ENCODE results near the gene NOTCH2.
"Not testable (repeated sequence)": the region's sequence is repeated elsewhere in the genome, so short reads cannot be mapped to it uniquely, and the experiment has no call there.

Gene NOTCH2

DNA sequence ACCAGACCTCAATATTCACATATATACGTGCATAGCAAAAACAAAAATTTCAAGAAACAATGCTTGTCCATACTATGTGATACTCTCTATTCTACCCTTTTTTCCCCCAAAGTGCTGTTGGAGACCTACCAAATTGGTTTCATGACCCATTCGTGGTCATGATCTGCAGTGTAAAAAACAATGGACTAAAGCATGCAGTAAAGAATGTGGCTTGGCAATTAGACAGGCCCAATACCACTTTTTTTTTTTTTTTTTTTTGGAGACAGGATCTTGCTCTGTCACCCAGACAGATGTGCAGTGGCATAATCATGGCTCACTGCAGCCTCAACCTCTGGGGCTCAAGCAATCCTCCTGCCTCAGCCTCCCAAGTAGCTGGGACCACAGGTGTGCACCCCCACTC is 21.3 kb downstream of the NOTCH2 start:
- DNase-seq, result not testable (repeated sequence)

DNA sequence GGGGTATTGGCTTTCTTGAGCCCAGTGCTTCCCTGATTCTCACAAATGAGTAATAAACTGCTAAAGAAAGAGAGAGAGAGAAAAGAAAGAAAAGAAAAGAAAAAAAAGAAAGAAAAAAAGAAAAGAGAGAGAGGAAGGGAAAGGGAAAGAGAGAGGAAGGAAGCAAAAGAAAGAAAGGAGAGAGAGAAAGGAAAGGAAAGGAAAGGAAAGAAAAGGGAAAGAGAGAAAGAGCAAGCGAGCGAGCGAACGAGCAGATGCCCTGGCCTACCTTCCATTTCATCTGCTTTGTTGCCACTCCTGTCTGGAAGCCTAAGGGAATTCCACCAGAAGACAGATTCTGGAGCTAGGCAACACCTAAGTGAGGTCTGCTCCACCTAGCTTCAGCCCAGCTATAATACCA is 27.7 kb downstream of the NOTCH2 start:
- not testable (repeated sequence) for DNase-seq

DNA sequence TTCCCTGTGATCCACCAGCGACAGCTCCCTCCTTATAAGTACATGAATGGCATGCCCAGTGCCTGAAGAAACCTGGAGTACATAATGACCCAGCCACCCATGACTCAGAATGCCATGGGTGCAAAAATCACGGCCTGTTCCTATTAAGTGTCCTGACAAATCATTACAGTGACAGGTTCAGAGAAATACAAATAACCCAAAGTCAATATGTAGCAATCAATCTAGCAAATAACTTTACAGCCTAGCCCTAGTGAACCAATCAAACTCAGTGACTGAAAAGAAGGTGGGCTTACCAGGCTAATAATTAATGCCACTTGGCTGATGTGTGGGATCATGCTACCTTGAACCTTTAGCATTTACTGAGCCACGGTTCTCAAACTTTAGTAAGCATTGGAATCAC is 37.2 kb downstream of the NOTCH2 start:
- DNase-seq, result not testable (repeated sequence)

DNA sequence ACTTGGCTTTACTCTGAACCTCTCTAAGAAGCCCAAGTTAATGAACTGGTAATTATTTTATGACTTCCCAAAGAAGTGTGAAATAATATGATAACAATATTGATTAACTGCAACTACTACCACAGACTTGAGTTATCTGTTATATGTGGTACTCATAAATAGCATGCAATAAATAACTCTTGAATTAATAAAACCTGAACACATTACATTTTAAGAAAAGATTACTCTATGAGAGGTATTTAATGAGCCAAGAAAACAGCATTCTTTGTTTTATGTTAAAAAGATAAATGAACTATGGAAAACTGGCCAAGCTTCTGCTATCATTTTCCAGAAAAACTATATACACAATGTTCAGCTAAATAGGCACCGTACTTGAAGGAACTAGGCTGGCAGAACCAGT is 45.7 kb downstream of the NOTCH2 start:
- not testable (repeated sequence) for DNase-seq

DNA sequence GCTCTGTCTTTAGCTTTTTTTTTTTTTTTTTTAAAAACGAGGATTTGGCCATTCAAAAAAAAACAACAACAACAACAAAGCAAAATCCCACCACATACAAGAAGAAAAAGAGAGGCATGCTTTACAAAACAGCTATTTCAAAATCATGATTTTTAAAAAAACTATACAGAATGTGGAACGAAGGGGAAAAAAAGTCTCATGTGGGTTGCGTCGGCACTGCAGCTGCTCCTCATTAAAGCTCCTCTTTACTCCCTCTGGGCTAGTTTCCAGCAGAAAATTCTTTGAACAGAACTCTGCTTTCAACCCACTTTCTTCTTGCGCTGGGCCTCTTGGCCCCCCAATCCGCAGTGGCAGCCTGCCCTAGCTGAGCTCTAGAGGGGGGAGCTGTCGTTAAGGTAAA is 54.5 kb downstream of the NOTCH2 start:
- DNase-seq, result not testable (repeated sequence)

DNA sequence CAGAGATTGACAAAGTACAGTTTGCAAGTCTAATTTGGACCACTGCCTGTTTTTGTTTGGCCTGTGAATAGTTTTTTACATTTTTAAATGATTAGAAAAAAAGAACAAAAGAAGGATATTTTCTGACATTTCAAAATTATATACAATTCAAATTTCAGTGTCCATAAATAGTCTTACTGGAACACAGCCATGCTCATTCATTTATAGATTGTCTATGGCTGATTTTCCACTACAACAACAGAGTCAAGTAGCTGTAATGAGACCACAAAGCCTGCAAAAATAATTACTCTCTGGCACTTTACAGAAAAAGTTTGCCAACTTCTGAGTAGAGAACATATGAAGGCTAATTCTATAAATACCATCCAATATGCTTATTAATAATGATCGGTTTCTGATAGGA is 61.1 kb downstream of the NOTCH2 start:
- DNase-seq, result not testable (repeated sequence)

DNA sequence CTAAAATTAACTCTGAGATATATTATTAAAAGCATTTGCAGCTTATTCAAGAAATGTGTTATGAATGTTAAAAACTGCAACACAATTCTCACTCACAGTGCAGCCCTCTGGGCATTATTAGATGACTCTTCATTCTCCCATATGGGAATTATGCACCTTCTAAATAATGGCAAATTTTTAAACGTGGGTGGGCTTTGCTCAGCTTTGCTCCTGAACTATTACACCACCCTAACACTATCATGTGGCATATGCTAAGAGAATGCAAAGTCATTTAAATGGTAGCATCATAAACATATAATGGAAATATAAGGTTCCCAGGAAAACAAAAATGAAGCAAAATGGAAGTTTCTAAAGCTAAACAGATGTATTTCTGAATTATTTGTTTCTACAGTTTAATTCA is 61.6 kb downstream of the NOTCH2 start:
- not testable (repeated sequence) for DNase-seq

DNA sequence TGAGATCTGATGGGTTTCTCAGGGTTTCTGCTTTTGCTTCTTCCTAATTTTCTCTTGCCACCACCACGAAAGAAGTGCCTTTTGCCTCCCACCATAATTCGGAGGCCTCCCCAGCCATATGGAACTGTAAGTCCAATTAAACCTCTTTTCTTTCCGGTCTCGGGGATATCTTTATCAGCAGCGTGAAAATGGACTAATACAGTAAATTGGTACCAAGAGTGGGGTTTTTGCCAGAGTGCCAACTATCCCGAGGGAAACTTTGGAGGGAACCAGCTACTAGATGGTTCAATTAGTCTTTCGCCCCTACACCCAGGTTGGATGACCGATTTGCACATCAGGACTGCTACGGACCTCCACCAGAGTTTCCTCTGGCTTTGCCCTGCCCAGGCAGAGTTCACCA is 68.4 kb downstream of the NOTCH2 start:
- not testable (repeated sequence) for DNase-seq

DNA sequence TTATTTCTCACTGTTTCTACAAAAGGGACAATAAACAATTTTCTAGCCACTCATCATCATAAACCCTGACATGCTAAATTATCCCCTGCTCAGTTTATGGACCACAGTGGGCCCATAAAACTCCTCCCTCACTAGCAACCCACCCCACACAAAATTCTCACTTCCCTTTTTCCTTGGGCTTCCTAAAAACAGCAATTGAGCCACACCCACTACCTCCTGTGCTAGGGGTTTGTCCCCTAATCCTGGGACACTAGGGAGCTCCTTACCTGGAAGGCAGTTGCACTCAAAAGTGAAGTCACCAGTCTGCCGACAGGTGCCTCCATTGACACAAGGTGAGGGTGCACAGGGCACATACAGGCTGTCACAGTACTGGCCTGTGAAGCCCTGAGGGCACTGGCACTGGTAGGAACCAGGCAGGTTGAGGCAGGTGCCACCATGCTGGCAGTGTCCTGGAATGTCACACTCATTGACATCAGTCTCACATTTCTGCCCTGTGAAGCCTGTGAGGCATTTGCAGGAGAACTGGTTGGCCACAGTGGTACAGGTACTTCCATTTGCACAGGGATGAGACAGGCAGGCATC is 72.6 kb downstream of the NOTCH2 start:
- not testable (repeated sequence) for DNase-seq

DNA sequence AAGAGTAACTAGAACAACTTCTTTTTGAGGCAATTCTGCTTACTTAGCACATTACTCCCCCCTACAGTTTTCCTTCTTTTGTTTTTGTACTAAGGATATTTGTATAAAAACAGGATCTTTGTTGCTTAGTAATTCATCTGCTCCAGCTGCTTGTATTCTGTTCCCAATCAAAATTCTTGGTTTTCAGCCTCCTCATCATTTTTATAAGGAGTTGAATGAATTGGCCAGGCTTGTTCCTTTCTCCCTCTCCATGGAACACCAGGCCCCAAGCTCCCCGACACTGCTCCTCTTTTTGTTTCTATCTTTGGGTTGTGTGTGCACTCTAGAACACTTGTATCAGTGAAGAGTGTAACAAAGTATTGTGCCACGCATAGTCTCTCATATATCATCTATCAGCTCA is 73.5 kb downstream of the NOTCH2 start:
- not testable (repeated sequence) for DNase-seq

DNA sequence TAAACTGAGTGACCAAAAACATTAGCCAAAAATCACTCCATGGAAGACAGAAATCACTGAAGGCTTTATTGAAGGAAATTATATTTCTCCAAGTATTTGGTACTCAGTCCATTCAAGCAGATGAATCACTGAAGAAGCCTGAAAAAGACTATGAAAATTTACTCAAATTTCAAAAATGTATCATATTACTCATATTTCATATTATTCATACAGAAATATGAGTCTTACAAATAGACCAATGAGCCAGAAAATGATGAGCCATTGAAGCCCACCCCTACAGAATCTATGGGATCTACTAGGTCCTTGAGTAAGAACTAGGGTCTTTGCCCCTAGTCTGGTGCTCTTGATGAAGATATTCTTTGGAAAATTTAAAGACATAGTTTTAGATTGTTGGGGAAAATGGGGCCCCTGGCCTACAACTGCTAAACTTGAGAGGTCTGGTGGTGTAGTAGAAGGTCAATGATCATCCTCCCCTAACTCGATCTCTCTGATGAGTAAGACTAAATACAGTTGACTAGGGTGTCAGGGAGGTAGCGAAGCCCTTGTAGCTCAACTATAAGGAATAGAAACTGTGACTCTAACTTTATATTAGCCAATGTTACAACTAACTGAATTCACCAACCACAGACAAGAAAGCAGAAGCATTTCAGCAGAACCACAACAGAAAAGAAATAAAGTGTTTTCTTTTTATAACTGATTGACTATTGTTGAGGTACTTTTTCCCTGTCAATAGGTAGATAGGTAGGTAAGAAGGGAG is 81.0 kb downstream of the NOTCH2 start:
- no peak for DNase-seq

DNA sequence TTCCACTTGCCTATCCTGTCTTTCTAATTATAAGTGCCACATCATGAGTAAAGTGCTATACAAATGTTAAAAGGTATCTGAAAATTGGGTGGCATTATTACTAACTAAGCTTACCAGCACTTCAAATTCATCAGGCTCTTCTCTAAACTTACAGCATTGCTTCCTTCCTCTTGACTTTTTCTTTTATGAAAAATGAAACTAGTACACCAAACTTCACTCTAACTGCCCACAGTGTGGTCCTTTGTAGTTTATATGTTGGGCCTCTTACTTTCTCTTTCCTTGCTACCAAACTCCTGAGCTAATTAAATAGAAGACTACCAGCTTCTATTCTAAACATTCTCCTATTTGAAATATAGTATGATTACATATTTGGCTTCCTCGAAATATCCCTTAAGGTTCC is 81.8 kb downstream of the NOTCH2 start:
- DNase-seq, result no peak

DNA sequence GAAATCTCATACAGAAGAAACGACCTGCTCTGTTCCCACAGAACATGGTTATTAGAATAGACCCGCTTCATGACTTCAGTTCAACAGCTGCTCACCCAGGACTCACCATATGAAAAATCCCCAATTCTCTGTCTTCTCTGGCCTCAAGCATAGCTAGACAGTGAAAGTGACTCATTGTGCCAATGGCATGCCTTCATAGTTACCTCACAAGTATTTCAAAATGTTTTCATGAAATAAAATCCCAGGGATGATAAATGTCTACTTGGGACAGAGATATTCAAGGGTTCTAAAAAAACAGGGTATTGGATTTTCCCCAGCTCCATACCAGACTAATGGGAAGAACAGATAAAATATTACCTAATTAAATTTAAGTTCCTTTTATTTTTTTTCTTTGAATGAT is 82.3 kb downstream of the NOTCH2 start:
- no peak for DNase-seq

DNA sequence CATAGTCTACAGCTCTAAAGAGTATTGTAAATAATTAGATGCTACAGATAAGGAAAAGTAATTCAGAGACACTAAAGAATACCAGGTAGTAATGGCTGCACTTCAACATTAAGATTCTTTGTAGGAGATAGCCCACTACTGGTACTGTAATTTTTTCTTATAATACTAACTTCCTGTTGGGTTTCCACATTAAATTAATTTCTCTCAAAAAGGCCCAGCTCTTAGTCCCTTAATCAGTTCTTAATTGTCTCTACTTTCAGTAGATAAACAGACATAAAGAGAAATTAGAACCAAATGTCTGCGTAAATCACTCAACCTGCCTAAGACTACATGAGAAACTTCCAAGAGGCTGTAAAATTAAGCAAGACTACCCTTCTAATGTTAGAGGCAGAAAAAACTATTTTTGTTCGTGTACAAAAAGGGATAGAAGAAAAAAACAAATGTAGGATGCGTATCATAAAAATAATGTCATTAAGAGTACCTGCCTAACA is 83.4 kb downstream of the NOTCH2 start:
- DNase-seq, result no peak

DNA sequence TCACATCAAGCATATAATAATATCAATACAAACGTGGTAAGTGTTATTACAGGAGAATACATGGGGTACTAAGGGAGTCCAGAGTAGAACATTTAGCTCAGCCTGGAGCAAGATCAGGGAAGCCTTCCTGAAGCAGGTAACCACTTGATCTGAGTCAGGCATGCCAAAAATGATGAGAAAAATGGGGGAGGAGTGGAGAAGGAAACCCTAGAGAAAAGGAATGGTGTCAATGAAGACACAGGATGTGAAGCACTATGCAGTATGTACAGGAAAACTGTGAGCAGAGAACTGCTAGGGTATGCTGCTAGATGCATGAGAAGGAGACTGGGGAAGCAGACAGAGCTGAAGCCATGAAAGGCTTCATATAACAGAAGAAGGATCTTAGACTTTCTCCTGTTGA is 84.7 kb downstream of the NOTCH2 start:
- DNase-seq, result no peak

DNA sequence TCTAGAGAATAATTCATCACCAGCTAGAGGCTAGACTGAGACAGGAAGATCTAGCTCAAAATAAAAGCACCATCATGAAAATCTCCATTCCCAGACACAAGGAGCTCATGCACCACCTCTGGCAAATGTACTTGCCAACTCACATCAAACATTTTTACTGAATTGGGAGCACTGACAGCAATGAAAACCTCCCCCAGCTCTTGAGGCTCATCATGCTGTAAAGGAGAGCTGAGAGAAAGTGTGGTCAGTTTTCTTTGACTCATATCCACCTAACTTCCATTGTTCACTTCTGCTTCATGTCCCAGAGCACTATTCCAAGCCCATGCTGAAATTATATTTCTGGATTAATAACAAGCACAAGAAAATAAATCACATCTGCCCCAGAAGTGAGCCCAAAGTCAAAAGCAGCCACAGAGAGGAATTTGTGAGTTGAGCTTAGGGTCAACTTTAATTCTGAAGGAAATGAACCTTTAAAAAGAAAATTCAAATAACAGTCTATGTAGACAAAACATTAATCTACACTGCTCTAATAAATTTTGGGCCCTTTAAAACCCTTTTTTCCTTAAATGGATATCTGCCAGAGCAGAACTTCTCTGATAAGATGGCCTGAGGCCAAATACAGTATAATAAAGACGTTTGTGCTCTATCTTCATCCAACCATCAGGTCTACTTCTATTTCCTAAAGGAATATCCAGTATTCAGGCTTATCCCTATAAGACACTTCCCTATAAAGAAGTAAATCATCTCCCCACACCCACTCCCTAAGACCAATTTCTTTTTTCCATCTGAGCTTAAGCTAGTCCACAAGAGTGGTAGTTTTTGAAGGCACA is 87.3 kb downstream of the NOTCH2 start:
- DNase-seq, result no peak

DNA sequence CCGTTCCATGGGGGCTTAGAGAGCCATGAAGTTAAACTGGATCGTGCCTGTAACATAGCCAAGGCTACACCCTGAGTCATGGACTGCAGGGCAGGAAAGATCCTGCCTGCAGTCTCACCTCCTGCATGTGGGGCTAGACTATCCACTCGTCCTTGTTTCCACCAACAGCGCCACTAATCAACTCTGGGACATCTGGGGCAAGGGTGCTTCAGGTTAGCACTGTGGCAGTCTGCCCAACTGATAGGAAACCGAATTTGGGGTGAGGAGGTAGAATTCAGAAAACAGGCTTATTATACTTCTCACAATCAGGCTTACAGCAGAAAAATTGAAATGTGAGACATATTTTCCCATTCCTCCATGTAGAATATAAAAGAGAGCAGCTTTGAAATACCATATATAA is 88.0 kb downstream of the NOTCH2 start:
- DNase-seq, result no peak

DNA sequence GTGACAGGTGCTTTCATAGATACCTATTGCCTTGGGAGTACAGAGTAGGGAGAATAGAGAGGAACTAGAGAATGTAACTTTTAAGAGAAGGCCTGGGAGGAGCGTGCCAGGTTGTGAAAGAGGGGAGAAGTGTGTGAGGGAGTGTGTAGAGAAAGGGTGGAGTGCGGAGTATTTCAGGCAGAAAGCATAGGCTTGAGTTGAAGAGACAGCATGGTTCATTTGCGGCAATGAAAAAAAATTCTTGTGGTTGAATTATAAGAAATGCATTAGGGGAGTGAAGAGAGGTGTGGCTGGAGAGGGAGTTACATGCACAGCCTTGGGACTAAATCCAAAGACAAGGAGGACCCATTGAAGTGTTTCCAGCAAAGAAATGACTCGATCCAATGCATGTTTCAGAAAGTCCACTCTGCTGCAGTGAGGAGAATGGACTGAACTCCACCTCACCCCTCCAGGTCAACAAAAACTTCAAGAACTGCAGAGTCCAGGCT is 91.4 kb downstream of the NOTCH2 start:
- no peak for DNase-seq

DNA sequence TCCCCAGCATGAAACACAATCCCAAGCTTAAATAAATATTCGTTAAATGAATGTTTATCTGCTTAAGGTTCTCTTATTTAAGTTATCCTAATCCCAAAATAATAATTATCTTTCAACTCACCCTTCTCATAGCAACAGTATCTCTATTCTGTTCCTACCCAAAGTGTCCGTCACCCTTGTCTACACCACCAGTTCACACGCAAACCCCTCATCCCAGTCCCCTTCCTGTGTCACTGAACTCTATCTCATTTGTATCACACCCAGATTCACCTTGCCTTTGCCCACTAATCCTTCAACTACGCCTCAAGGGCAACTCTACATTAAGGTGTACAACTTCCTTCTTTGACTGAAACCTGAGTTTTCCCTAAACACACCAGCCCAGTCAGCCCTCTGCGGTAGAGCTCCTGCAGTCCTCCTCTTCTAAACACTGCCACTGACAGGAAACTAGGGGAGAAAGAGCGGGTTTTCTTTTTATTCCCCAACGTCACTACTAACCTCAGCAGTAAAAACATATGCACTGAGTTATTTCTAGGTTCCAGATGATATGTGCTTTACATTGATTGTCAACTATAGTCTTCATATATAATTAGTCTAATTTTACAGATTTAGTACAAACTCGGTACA is 92.2 kb downstream of the NOTCH2 start:
- not testable (repeated sequence) for DNase-seq

DNA sequence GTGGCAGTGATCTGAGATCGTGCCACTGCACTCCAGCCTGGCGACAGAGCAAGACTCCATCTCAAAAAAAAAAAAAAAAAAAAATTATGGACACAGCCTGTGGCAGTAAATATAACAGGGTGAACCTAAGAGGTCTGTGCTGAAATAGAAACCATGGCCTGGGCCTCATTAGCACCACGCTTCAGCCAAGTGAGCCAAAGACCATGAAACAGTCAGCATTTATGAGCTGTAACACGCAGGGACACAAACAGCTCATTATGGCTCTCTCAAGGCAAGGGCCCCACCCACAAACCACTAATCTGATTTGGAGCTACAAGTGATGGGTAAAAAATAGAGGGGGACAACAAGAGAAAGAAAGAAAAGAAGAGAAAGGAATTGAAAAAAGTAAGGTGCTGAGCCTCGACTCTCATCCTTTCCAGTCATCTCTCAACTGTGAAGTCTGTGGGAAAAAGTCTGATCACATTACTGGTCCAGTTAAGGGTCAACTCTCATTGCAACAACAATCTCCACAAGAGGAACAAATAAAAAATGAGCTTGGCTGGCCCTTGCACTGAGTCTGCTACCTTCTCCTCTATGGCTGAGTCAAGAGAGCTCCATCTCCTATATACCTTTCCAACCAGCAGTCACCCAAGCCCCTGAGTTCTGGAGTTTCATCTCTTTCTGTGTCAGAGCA is 93.7 kb downstream of the NOTCH2 start:
- not testable (repeated sequence) for DNase-seq

DNA sequence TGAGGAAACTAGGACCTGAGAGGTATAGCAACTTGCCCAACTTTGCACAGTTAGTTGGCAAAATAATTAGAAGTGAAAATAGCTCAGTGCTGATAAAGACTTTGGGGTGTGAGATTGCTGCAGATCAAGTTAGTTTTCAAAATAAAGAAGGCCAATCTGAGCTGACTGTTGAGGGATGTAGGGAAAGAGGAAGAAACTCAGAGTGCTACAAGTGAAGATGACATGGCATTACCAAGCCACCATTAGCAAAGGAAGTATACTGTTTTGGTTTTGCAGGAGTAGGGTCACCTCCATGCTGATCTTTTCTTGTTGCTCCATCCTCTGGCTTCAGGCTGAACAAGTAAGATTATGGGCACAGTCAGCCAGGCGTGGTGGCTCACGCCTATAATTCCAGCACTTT is 94.5 kb downstream of the NOTCH2 start:
- DNase-seq, result no peak

DNA sequence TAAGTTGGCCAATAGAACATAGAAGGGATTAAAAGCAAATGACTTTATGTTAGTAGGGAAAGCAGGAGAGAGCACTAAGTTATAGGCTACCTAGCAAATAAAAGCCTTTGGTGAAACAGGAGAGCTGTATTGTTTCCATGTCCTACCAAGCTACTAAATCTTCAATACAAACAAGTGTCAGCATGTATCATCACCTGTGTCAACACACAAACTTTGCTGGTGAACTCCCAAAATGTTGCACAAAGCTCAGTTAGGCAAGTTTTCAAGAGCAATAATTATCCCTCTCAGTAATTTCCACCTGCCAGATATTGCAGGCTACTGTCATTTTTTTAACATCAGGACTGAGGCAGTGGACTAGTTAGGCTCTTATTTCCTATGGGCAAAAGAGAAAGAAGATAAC is 95.4 kb downstream of the NOTCH2 start:
- no peak for DNase-seq

Measured in SHP77 treated with DMSO at 0.1 percent for 48 hours (cell line).